SK-N-SH (cell line): ENCODE measurements around the gene KCTD5. TPM values are rescaled to one million over a fixed set of nuclear protein-coding genes. Genes with fewer than 3 reads are reported as not detected.
A peak's percentile ranks its signal among the peaks of the same experiment; 100 is the strongest.
"Not testable (repeated sequence)": the region's sequence is repeated elsewhere in the genome, so short reads cannot be mapped to it uniquely, and the experiment has no call there.

Experiments used
- CTCF ChIA-PET: fragments of 300-600, 350-600 bp; formaldehyde crosslinking; extraction: SDS; loops from one replicate; lab custom pipeline; 2021; lab: Yijun Ruan, JAX
- POLR2A ChIA-PET: fragments of 350-600 bp; sonication (Branson Sonifier 250); formaldehyde crosslinking; extraction: SDS; loops from one replicate; lab custom pipeline; 2020; ENCODE audit warnings: antibody characterized with exemption, inconsistent platforms; lab: Yijun Ruan, JAX
- DNase-seq: peaks from one replicate; pipeline ENCODE4 v3.0.0; 2012
- H2AFZ ChIP-seq: fragments of 200-600 bp; sonication (generic); 2 replicates; pipeline ENCODE4 v1.8.1; 2016; ENCODE audit warnings: antibody characterized with exemption, mild to moderate bottlenecking, low read depth
- H3F3A ChIP-seq: fragments of 200-600 bp; sonication (generic); replicated peaks from 2 replicates; pipeline ENCODE3; 2016; ENCODE audit warnings: antibody characterized with exemption, mild to moderate bottlenecking; ENCODE audit not compliant: insufficient read depth
- H3K27ac ChIP-seq, 2 experiments: fragments of 200-500 bp in 1 of 2; fragments of 200-600 bp in 1 of 2; sonication (Bioruptor generic) in 1 of 2; sonication (generic), shearing (Covaris generic) in 1 of 2; 2 replicates each; pipeline versions ENCODE4 v1.5.1 to v1.6.1; 2014 to 2016; ENCODE audit warnings: low read depth in 2 of 2, inconsistent platforms in 1 of 2, low read length in 1 of 2, mild to moderate bottlenecking in 1 of 2, mixed read lengths in 1 of 2
- H3K27me3 ChIP-seq: fragments of 200-600 bp; sonication (generic), shearing (Covaris generic); 2 replicates; pipeline ENCODE4 v1.6.1; 2016; ENCODE audit warnings: mixed run types; ENCODE audit not compliant: insufficient read depth
- H3K36me3 ChIP-seq, 2 experiments: fragments of 200-500 bp in 1 of 2; fragments of 200-600 bp in 1 of 2; sonication (Bioruptor generic) in 1 of 2; sonication (generic) in 1 of 2; replicated peaks in 1 of 2; 2 replicates each; pipeline versions ENCODE3 to v1.5.1; 2014 to 2016; ENCODE audit warnings: low read length in 1 of 2, mild to moderate bottlenecking in 1 of 2; ENCODE audit not compliant: insufficient read depth in 2 of 2, control insufficient read depth in 1 of 2
- H3K4me1 ChIP-seq, 2 experiments: fragments of 200-500 bp in 1 of 2; fragments of 200-600 bp in 1 of 2; sonication (Bioruptor generic) in 1 of 2; sonication (generic), shearing (Covaris generic) in 1 of 2; 2 replicates each; pipeline versions ENCODE4 v1.5.1 to v1.6.1; 2014 to 2016; ENCODE audit warnings: low read depth in 1 of 2, low read length in 1 of 2, mixed run types in 1 of 2; ENCODE audit not compliant: insufficient read depth in 2 of 2, control insufficient read depth in 1 of 2
- H3K4me2 ChIP-seq: fragments of 200-600 bp; sonication (generic), shearing (Covaris generic); 2 replicates; pipeline ENCODE4 v1.6.1; 2017; ENCODE audit warnings: mixed run types
- H3K4me3 ChIP-seq, 2 experiments: fragments of 200-500 bp in 1 of 2; fragments of 200-600 bp in 1 of 2; sonication (Bioruptor generic) in 1 of 2; sonication (generic), shearing (Covaris generic) in 1 of 2; 2 replicates each; pipeline versions ENCODE4 v1.5.1 to v1.8.1; 2014 to 2016; ENCODE audit warnings: low read depth in 2 of 2, inconsistent platforms in 1 of 2, low read length in 1 of 2, mild to moderate bottlenecking in 1 of 2, mixed read lengths in 1 of 2, moderate library complexity in 1 of 2
- H3K79me2 ChIP-seq: fragments of 200-600 bp; sonication (generic); 2 replicates; pipeline ENCODE4 v1.8.1; 2017; ENCODE audit warnings: mild to moderate bottlenecking; ENCODE audit not compliant: insufficient read depth
- H3K9ac ChIP-seq: fragments of 200-600 bp; sonication (generic); 2 replicates; pipeline ENCODE4 v1.6.1; 2017; ENCODE audit warnings: mixed run types
- H3K9me2 ChIP-seq: fragments of 200-600 bp; sonication (generic); 2 replicates; pipeline ENCODE4 v1.6.1; 2017; ENCODE audit warnings: mixed run types
- H3K9me3 ChIP-seq: fragments of 200-600 bp; sonication (generic); 2 replicates; pipeline ENCODE4 v1.6.1; 2017; ENCODE audit warnings: mixed run types, mild to moderate bottlenecking, moderate library complexity
- H4K20me1 ChIP-seq: fragments of 200-600 bp; sonication (generic); 2 replicates; pipeline ENCODE4 v1.6.1; 2017; ENCODE audit warnings: mild to moderate bottlenecking, mixed run types; ENCODE audit not compliant: insufficient read depth
- WGBS: methylation state at CpG from one replicate; pipeline ENCODE4 v1.1.6; 2017; ENCODE audit warnings: low lambda C conversion rate; 5-methylcytosine and 5-hydroxymethylcytosine counted together
- polyA plus RNA-seq, 3 experiments: library from polyadenylated mRNA; depleted of rRNA; stranded (reverse); fragments of >200 nt; gene quantifications; 2 replicates each; pipeline ENCODE4 v1.2.3, GENCODE V29; 2012

KCTD5 gene
- polyA plus RNA-seq, 1 of the 3 experiments (the other 2 are of a cell fraction): 53.4 TPM

DNA sequence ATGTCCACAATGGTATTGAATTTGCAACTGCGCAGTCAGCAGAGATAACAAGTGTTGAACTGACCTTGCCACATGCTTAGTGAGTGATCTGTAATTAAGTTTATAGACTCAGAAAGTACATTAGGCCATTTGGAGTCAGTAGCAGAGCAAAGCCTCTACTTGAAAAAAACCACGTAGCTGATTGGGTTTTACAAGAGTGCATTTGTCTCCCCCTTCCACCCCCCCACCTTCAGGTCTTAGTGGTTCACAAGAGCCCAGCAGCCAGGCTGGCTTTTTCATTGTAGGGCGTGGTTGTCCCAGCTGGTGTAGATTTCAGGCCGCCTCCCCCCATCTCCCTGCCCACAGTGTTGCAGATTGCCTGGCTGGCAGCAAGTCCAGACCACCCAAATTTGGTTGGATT, 2.4 kb upstream of the KCTD5 start:
- H2AFZ ChIP-seq, H3K4me1 ChIP-seq, POLR2A ChIA-PET, CTCF ChIA-PET, DNase-seq, H3K9me2 ChIP-seq, H3K4me2 ChIP-seq, H3K27ac ChIP-seq, H3K27me3 ChIP-seq, H3K4me3 ChIP-seq, H3K36me3 ChIP-seq, H3K9me3 ChIP-seq, H3K9ac ChIP-seq, H4K20me1 ChIP-seq: not testable (repeated sequence)
- H3F3A ChIP-seq: peaks cover 14% of the 10 kb centered on the region
- 92% methylated on average over 4 of the region's 4 CpGs for WGBS
- H3K79me2 ChIP-seq: peaks cover 39% of the 10 kb centered on the region

DNA sequence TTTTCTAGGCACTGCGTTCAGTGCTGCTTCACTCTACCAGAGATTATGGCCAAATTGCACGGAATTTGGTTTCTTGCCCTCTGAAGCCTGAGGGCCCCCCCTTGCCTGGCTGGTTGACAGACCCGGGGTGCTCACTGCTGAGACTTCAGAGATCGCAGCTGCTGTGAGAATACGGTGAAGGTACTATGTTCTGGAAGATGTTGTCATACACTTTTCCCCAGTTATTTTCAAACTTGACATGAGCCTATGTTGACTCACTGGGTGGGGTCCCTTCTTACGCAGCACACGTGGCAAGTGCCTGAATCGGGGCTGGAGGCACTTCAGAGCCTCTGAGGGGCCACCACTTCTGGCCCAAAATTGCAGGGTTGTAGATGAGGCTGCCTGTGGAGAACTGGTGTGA, 2.0 kb upstream of the KCTD5 start:
- CTCF ChIA-PET: interaction anchor here (0.9 to 1.3 kb wide), 2 partner anchors 11 to 227 kb away, joined by 3 read pairs; no protein-coding TSS in a partner anchor
- H3K4me2 ChIP-seq, H3K4me3 ChIP-seq, H3K9me3 ChIP-seq, H3K27ac ChIP-seq, POLR2A ChIA-PET, H3K9me2 ChIP-seq, H3K36me3 ChIP-seq, H3K9ac ChIP-seq, DNase-seq, H3K4me1 ChIP-seq, H3K27me3 ChIP-seq, H4K20me1 ChIP-seq, H2AFZ ChIP-seq: not testable (repeated sequence)
- WGBS: 96% methylated on average over 4 of the region's 8 CpGs
- peaks cover 40% of the 10 kb centered on the region for H3K79me2 ChIP-seq
- H3F3A ChIP-seq: peaks cover 14% of the 10 kb centered on the region

DNA sequence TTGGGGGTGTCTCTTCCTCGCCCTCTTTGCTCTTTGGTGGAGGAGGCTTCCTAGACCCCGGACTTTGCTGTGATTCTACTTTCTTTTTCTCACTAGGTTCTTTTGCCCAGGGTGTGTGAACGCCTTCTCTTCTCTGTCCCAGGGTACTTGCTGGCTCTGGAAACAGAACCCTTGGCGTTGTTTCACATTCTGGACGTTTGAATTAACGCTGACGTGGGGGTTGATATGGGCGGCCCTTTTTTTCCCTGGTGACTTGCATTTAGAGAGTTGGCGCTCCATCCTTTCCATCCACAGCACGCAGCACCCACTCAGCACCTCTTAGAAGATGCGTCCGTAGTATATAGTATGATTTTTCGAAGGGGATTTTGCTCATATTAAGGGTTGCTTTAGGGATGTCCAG, 718 bp downstream of the KCTD5 start:
- H4K20me1 ChIP-seq: peaks cover 15% of the 10 kb centered on the region
- WGBS: 3% methylated on average over 13 of the region's 13 CpGs
- H3K9me3 ChIP-seq, H3K27me3 ChIP-seq, H3K9me2 ChIP-seq, CTCF ChIA-PET, DNase-seq, H3K4me1 ChIP-seq, H3K36me3 ChIP-seq: not testable (repeated sequence)
- H3K4me3 ChIP-seq: peak overlapping the region; percentile 96 to 100
- H3F3A ChIP-seq: peaks cover 14% of the 10 kb centered on the region
- H2AFZ ChIP-seq: peak overlapping the region; percentile 84; the same call in 1 of the 2 replicates
- H3K79me2 ChIP-seq: peaks cover 55% of the 10 kb centered on the region
- POLR2A ChIA-PET: interaction anchor here (1.4 to 2.5 kb wide), 3 partner anchors 10 to 185 kb away, joined by 8 to 18 read pairs (median 11); partner anchors contain the start of gene PRSS27
- H3K4me2 ChIP-seq: peak overlapping the region; percentile 84
- peak overlapping the region; percentile 82 to 84 for H3K27ac ChIP-seq
- H3K9ac ChIP-seq: peak overlapping the region; percentile 93

DNA sequence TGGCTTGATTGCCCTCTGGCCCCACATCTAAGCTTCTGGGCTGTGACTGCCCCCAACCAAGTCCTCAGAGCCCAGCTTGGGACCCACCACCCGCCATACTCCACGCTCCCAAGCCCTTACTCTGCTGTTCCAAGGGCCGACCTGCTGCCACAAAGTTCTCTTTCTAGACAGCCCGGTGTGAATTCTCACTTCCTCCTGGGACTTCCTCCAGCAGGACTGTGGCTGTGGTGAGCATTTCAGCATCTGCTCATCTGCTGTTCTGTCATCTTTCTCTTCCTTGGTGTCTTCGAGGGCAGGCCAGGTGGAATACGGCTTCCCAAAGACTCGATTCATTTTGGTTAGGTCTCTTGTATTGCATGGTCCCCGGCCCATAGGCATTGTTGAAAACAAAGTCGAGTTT, 3.8 kb downstream of the KCTD5 start:
- no CpG with 5 or more reads among the region's 9 CpGs for WGBS
- CTCF ChIA-PET, POLR2A ChIA-PET: not testable (repeated sequence)

More for the DNA sequence above, 3.8 kb downstream of the KCTD5 start:
- not testable (repeated sequence) for H3K4me1 ChIP-seq, H2AFZ ChIP-seq, H3K9ac ChIP-seq, H3K27me3 ChIP-seq, DNase-seq, H3K9me3 ChIP-seq, H3K4me2 ChIP-seq, H3K36me3 ChIP-seq, H3K9me2 ChIP-seq, H3K4me3 ChIP-seq, H3K27ac ChIP-seq, H3F3A ChIP-seq
- Histone ChIP-seq H4K20me1 (peaks cover 30% of the 10 kb centered on the region), H3K79me2 (peaks cover 65% of the 10 kb centered on the region)
